Muscle layer of duodenum (tissue), 2 donors: ENCODE data around the gene UBASH3A.

Experiments used
- H3K27ac ChIP-seq: one replicate; pipeline ENCODE4 v1.7.0; 2013; ENCODE audit warnings: mild to moderate bottlenecking, low read length
- H3K27me3 ChIP-seq: one replicate; pipeline ENCODE4 v1.7.0; 2013; ENCODE audit warnings: low read depth, mild to moderate bottlenecking, control low read depth, low read length
- H3K36me3 ChIP-seq, 2 donors: one replicate each; pipeline ENCODE4 v1.7.0; 2013; ENCODE audit warnings: low read length in 2 of 2, control low read depth in 1 of 2, mild to moderate bottlenecking in 1 of 2; ENCODE audit not compliant: insufficient read depth in 2 of 2, control insufficient read depth in 1 of 2
- H3K4me1 ChIP-seq, 2 donors: one replicate each; pipeline ENCODE4 v1.7.0; 2013; ENCODE audit warnings: low read length in 2 of 2, mild to moderate bottlenecking in 2 of 2, control low read depth in 1 of 2, moderate library complexity in 1 of 2; ENCODE audit not compliant: insufficient read depth in 2 of 2, control insufficient read depth in 1 of 2
- H3K4me3 ChIP-seq, 2 donors: one replicate each; pipeline ENCODE4 v1.7.0; 2013; ENCODE audit warnings: low read length in 2 of 2, low read depth in 1 of 2, mild to moderate bottlenecking in 1 of 2
- H3K9me3 ChIP-seq, 2 donors: one replicate each; pipeline ENCODE4 v1.7.0; 2013; ENCODE audit warnings: low read length in 2 of 2, control low read depth in 1 of 2, mild to moderate bottlenecking in 1 of 2; ENCODE audit not compliant: control insufficient read depth in 1 of 2
- donor health status: healthy.

Gene UBASH3A

DNA sequence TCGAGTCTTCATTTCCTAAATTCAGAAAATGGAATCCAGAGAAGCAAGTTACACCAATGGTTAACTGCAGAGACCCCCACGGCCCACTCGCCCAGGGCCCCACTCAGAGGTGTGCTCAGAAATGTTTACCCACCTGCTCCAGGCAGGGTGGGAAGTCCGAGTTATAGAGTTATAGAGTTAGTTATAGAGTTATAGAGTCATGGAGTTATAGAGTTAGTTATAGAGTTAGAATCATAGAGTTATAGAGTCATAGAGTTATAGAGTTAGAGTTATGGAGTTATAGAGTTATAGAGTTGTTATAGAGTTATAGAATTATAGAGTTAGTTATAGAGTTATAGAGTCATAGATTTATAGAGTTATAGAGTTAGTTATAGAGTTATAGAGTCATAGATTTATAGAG is 31.7 kb downstream of the UBASH3A start:
- Histone ChIP-seq H3K9me3 (peaks cover 7 to 17% of the 10 kb centered on the region in 2 donors), H3K27ac (no peak overlapping the region), H3K36me3 (no peaks in the 10 kb centered on the region), H3K27me3 (no peaks in the 10 kb centered on the region), H3K4me3 (no peak overlapping the region), H3K4me1 (no peaks in the 10 kb centered on the region)

DNA sequence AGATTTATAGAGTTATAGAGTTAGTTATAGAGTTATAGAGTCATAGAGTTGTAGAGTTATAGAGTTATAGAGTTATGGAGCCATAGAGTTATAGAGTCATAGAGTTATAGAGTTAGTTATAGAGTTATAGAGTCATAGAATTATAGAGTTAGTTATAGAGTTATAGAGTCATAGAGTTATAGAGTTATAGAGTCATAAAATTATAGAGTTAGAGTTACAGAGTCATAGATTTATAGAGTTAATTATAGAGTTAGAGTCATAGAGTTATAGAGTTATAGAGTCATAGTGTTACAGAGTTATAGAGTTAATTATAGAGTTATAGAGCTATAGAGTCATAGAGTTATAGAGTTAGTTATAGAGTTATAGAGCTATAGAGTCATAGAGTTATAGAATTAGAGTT is 32.1 kb downstream of the UBASH3A start:
- H3K4me3 ChIP-seq = no peak overlapping the region
- H3K27ac ChIP-seq = no peak overlapping the region
- H3K9me3 ChIP-seq = peaks cover 7 to 17% of the 10 kb centered on the region in 2 donors
- no peaks in the 10 kb centered on the region for H3K4me1 ChIP-seq
- H3K27me3 ChIP-seq = no peaks in the 10 kb centered on the region
- no peaks in the 10 kb centered on the region for H3K36me3 ChIP-seq

DNA sequence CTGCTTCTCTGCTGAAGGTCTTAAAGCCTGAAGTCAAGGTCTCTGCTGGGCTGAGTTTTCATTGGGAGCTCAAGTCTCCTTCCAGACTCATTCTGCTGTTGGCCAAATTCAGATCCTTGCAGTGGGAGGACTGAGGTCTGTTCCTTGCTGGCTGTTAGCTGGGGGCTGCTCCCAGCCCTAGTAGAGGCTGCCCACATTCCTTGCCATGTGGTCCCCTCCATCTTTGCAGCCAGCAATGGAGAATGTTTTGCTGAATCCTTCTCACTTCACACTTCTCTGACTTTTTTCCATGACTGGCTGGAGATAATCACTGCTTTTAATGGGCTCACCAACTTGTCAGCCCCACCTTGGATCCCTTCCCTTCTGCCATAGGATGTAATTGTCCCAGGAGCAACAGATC is 33.2 kb downstream of the UBASH3A start:
- H3K27ac ChIP-seq = no peak overlapping the region
- no peaks in the 10 kb centered on the region for H3K4me1 ChIP-seq
- no peaks in the 10 kb centered on the region for H3K27me3 ChIP-seq
- no peak overlapping the region for H3K4me3 ChIP-seq
- H3K9me3 ChIP-seq = peaks cover 7 to 16% of the 10 kb centered on the region in 2 donors
- no peaks in the 10 kb centered on the region for H3K36me3 ChIP-seq

DNA sequence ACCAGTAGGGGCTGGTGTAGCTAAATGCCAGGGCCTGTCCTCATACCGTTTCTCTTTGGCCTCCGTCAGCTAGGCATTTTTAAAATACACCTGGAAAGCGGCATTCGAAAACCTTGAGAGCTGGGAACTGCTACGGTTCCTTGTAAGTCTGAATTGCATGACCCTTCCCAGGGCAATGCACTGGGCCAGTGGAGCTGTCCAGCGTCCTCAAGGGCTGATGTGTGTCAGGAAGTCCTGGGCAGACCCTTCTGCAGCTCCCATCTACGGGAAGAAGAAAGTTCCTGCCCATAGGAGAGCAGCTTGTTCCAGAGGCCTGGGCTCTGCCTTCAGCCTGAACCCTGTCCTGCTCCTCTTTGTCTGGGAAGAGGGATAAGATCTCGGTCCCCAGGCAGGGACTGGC is 34.1 kb downstream of the UBASH3A start:
- Histone ChIP-seq H3K36me3 (no peaks in the 10 kb centered on the region), H3K9me3 (peaks cover 0 to 8% of the 10 kb centered on the region in 2 donors), H3K4me1 (no peaks in the 10 kb centered on the region), H3K27ac (no peak overlapping the region), H3K27me3 (no peaks in the 10 kb centered on the region), H3K4me3 (no peak overlapping the region)

DNA sequence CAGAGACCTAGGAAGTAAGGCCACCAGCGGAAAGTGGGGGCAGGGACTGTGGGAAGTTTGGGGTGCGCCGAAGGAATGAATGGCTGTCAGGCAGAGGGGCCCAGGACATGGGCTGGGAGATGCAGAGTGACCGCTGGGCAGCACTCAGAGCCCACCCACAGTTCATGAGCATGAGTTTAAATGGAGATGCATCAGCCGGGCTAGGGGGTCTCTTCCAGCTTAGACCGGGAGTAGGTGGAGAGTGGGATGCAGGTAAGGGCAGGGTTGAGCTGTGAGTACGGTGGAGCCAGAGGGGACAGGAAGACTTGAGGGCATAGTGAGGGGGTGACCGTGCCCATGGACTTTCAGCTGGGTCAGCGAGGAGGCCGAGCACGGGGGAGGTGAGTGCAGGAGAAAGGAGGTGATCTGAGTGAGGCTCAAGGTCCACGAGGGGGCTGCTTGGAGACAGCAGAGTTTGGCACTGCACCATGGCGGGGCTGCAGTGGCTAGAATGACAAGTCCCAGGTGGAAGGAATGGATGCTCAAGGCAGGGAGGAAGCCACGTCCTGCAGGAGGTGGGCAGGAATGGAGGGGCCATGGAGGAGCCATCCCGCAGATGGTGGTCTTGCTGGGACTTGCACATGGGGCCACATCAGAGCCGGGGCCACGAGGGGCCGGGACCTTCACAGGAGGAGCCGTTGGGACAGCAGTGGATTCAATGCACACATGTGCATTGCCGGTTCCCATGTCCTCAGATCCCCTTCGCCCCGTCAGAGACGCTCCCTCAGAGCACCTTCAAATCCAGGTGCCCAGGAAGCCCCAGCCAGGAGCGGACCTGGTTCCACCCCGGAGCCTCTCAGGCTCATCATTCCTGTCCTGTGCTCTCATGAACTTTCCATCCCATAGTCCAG is 34.9 kb downstream of the UBASH3A start:
- Histone ChIP-seq H3K4me3 (no peak overlapping the region), H3K9me3 (peaks cover 0 to 5% of the 10 kb centered on the region in 2 donors), H3K4me1 (no peaks in the 10 kb centered on the region), H3K27me3 (no peaks in the 10 kb centered on the region), H3K36me3 (no peaks in the 10 kb centered on the region), H3K27ac (no peak overlapping the region)

DNA sequence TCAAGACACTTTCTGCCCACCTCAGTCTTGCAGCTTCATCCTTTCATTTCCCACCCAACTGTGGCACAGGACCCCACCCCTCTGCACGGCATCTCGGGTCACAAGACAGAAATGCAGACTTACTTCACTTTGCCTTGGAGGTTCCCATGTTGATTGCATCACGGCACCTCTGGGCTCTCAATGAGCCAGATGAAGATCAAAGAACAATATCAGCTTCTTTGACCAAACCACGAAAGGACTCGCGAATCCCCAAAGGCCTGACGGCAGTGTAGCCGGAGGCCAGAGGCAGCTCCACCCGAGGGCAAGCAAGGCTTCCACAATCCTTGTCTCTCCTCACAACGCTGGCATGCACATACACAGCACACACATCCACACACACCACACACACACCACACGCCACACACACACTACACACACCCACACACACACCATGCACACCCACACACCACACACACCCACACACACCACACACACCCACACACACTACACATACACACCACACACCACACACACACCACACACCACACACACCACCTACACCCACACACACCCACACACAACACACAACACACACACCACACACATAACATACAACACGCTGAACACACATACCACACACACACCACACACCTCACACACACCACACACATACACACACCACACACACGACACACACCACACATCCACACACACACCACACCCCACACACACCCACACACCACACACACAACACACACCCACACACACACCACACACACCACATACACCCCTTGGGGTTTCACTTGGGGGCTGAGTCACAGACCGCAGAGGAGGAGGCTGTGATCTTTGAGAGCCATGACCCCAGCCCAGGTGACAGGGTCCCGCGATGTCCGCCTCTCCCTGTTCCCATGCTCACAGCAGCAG is 35.8 kb downstream of the UBASH3A start:
- H3K27me3 ChIP-seq = no peaks in the 10 kb centered on the region

DNA sequence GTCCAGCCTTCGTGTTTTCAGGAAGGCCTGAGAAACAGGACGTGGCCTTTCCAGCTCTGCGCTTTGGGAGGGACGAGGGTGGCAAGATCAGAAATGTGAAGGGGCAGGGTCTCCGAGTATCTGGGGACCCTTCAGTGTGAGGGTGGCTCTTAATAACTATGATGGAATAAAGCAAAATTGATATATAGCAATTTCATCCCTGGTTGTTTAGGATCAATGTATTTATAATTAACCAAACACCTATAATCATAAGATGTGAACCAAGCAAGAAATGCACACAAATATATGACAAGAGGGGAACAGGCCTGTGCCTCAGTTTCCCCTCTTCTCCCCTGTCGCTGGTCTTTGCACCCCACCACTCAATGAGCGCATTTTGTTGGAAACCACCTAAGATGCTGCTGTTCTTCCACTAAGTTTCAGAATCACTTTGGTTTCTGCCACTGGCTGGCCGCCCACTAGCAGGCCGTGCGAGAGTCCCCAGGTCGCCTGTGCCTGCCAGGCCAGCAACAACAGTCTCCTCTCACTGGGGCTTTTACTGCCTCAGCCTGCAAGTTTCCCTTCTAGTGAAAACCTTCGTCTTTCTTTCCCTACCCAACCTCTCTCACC is 36.6 kb downstream of the UBASH3A start:
- Histone ChIP-seq H3K36me3 (no peaks in the 10 kb centered on the region), H3K4me3 (no peak overlapping the region), H3K27ac (no peak overlapping the region), H3K4me1 (no peaks in the 10 kb centered on the region), H3K27me3 (no peaks in the 10 kb centered on the region), H3K9me3 (peaks cover 0 to 5% of the 10 kb centered on the region in 2 donors)

More for the DNA sequence above, 35.8 kb downstream of the UBASH3A start:
- Histone ChIP-seq H3K27ac (no peak overlapping the region), H3K4me3 (no peak overlapping the region), H3K9me3 (peaks cover 0 to 5% of the 10 kb centered on the region in 2 donors), H3K4me1 (no peaks in the 10 kb centered on the region), H3K36me3 (no peaks in the 10 kb centered on the region)

DNA sequence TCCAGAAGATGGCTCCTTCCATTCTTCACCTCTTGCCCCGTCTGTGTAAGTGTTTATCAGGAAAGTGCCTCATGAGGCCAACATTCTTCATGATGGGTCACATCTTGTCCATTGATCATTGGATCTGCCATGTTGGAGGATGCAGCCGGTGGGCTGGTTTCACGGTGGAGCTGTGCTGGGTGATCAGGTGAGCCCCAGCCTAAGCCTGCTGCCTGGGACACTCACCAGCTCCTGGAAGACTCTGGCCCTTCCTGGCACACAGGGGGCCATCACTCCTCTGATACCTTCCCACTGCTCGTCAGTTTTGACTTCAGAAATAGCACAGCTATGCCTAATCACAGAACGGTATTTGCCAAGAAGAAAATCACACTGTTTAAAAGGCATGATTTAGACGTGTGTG is 38.3 kb downstream of the UBASH3A start:
- Histone ChIP-seq H3K36me3 (no peaks in the 10 kb centered on the region), H3K4me1 (no peaks in the 10 kb centered on the region), H3K9me3 (peaks cover 0 to 2% of the 10 kb centered on the region in 2 donors), H3K4me3 (no peak overlapping the region), H3K27me3 (no peaks in the 10 kb centered on the region), H3K27ac (no peak overlapping the region)

DNA sequence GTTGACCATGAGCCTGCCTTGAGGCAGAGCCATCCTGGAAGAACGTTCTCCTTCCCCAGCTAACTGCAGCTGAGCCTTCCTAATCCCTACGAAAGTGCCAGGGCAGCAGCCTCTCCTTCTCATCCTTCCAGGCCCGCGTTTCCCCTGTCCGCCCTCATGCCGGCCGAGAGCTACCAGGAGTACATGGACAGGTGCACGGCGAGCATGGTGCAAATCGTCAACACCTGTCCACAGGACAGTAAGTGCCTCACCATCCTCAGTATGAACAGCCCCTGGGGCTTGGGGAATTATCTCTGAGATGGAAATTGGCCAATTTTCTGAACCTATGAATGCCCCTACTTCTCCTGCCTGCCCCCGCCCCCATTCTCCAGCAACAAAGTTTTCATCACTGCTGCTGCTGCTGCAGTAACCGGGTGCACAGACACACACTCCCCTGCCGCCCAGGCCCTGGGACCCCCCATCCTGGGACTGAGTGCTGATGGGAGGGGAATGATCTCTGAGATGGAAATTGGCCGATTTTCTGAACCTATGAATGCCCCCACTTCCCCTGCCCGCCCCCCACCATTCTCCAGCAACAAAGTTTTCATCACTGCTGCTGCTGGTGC is 39.6 kb downstream of the UBASH3A start:
- H3K4me1 ChIP-seq = no peaks in the 10 kb centered on the region

DNA sequence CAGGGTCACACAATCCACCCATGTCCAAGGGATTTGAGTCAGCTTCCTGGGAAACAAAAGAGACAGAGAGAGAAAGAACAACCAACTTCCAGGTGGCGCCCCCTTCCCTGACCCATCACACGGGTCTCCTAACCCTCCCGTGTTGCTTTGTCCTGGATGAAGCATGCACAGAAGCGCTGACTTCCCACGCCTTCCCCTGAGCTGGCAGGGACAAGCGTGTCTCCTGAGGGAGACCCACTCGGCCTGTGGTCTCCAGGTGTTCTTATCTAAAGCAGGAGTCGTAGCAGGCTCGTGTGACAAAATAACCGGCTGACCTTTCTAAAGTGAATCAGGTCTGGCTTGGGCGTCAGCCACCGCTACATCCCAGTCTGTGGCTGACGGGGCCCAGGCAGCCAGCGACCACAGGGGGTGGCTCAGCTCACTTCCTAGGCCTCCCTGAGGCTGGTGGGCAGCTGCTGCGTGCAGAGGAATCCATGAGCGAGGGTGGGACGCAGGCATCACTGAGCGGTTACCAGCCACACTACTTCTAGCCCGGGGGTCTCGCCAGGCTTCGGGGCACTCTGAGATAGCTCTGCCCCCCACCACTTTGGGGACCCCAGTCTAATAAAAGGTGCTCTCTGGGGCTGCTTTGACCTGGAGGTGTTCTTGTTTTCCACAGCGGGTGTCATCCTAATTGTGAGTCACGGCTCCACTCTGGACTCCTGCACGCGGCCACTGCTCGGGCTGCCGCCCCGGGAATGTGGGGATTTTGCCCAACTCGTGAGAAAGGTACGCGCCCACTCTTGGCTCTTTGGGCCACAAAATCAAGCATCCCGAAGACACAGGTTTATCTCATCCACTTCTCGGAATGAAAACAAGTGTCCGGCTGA is 40.4 kb downstream of the UBASH3A start:
- H3K27me3 ChIP-seq = no peaks in the 10 kb centered on the region
- H3K36me3 ChIP-seq = no peaks in the 10 kb centered on the region
- H3K4me3 ChIP-seq = no peak overlapping the region
- no peaks in the 10 kb centered on the region for H3K4me1 ChIP-seq
- H3K9me3 ChIP-seq = no peaks in the 10 kb centered on the region
- H3K27ac ChIP-seq = no peak overlapping the region

More for the DNA sequence above, 39.6 kb downstream of the UBASH3A start:
- H3K27me3 ChIP-seq = no peaks in the 10 kb centered on the region
- no peaks in the 10 kb centered on the region for H3K36me3 ChIP-seq
- no peak overlapping the region for H3K4me3 ChIP-seq
- H3K9me3 ChIP-seq = no peaks in the 10 kb centered on the region
- no peak overlapping the region for H3K27ac ChIP-seq
